HG02938 (cell line): Measurements from ENCODE around the gene GPR37L1.
"Not testable (repeated sequence)": the region's sequence is repeated elsewhere in the genome, so short reads cannot be mapped to it uniquely, and the experiment has no call there.

Experiments used
- ATAC-seq: cut with Tn5 transposase; IDR thresholded peaks from one replicate; pipeline ENCODE4 v1.9.1; 2021; ENCODE audit warnings: mild to moderate bottlenecking, moderate library complexity; ENCODE audit not compliant: unreplicated experiment

The GPR37L1 gene

GRCh38 chr1:202167054-202167453 lies 44.3 kb downstream of the GPR37L1 start:
- not testable (repeated sequence) for ATAC-seq

GRCh38 chr1:202167708-202168415 lies 45.1 kb downstream of the GPR37L1 start:
- no peak for ATAC-seq

GRCh38 chr1:202168861-202169260 lies 46.1 kb downstream of the GPR37L1 start:
- no peak for ATAC-seq

- ATAC-seq: no peak
Measured at GRCh38 chr1:202170726-202171125, 48.0 kb downstream of the GPR37L1 start.

- ATAC-seq: no peak
Measured at GRCh38 chr1:202171292-202172014, 48.7 kb downstream of the GPR37L1 start.

GRCh38 chr1:202172015-202172355 lies 49.3 kb downstream of the GPR37L1 start:
- no peak for ATAC-seq

GRCh38 chr1:202173993-202174392 lies 51.3 kb downstream of the GPR37L1 start:
- ATAC-seq: no peak

GRCh38 chr1:202176949-202177927 lies 54.5 kb downstream of the GPR37L1 start:
- no peak for ATAC-seq

- ATAC-seq: no peak
Measured at GRCh38 chr1:202179828-202180750, 57.4 kb downstream of the GPR37L1 start.

GRCh38 chr1:202180751-202181139 lies 58.0 kb downstream of the GPR37L1 start:
- not testable (repeated sequence) for ATAC-seq

- no peak for ATAC-seq
Measured at GRCh38 chr1:202181586-202181985, 58.9 kb downstream of the GPR37L1 start.

- no peak for ATAC-seq
Measured at GRCh38 chr1:202182040-202182877, 59.5 kb downstream of the GPR37L1 start.
